BLaER1 (cell line): Measurements from ENCODE around the gene MPPED1.

ENCODE experiments used
- H3K27ac ChIP-seq: shearing (Covaris generic); formaldehyde crosslinking; 2 replicates; pipeline ENCODE4 v1.8.1; 2022
- H3K27me3 ChIP-seq: shearing (Covaris generic); formaldehyde crosslinking; 2 replicates; pipeline ENCODE4 v1.8.1; 2022
- H3K36me3 ChIP-seq: shearing (Covaris generic); formaldehyde crosslinking; 2 replicates; pipeline ENCODE4 v1.8.1; 2022
- H3K4me1 ChIP-seq: shearing (Covaris generic); formaldehyde crosslinking; 2 replicates; pipeline ENCODE4 v1.8.1; 2022
- H3K4me2 ChIP-seq: shearing (Covaris generic); formaldehyde crosslinking; 2 replicates; pipeline ENCODE4 v1.8.1; 2022
- H3K4me3 ChIP-seq: shearing (Covaris generic); formaldehyde crosslinking; 2 replicates; pipeline ENCODE4 v1.8.1; 2022
- H3K9ac ChIP-seq: shearing (Covaris generic); formaldehyde crosslinking; 2 replicates; pipeline ENCODE4 v1.8.1; 2022
- H3K9me3 ChIP-seq: shearing (Covaris generic); formaldehyde crosslinking; 2 replicates; pipeline ENCODE4 v1.8.1; 2022
- H4K20me1 ChIP-seq: shearing (Covaris generic); formaldehyde crosslinking; 2 replicates; pipeline ENCODE4 v1.8.1; 2022
- Cebpa-rat ChIP-seq: shearing (Covaris generic); IDR thresholded peaks from 2 replicates; pipeline ENCODE4 v1.8.1; 2022

Gene MPPED1

DNA sequence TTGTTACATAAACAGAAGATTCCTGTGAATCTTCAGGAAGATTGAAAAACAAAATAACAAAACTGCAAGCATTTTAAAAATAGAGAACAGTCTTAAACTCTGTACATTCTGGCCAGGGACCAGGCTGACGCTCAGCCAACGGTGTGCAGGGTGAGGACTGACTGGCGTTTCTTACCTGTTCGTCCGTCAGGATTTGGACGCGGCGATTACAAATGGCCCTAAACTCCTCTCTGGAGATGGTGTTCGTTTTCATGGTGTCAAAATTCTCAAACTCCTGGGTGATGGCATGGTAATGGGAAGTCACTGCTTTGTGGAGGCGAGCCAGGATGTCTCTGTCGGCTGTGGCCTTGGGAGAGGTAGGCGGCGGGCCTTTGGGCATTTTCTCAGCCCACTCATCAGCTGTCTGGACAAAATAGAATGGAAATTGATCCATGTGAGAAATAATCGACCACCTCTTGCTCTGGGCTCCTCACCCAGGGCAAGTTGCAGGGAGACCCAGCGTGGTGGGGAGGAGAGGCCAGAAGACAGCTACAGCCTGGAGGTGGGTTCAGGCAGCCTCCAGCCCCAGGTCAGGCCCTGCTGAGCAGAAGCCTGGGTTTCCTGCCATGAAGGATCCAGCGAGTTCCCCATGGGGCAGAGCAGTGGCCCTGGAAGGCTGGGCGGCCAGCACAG lies 143.0 kb downstream of the MPPED1 start:
- Histone ChIP-seq H3K4me1 (no peaks in the 10 kb centered on the region), H3K27ac (no peak overlapping the region), H4K20me1 (no peaks in the 10 kb centered on the region), H3K9me3 (peaks cover 9% of the 10 kb centered on the region; the same call in 1 of the 2 replicates), H3K27me3 (no peaks in the 10 kb centered on the region), H3K36me3 (no peaks in the 10 kb centered on the region), H3K4me3 (no peak overlapping the region), H3K4me2 (no peak overlapping the region), H3K9ac (no peak overlapping the region)
- no peak for TF ChIP-seq Cebpa-rat

- no peak overlapping the region for H3K9ac ChIP-seq
- TF ChIP-seq Cebpa-rat: no peak
- H3K4me3 ChIP-seq: no peak overlapping the region
- H3K27ac ChIP-seq: no peak overlapping the region
- no peaks in the 10 kb centered on the region for H4K20me1 ChIP-seq
- peaks cover 9% of the 10 kb centered on the region; the same call in 1 of the 2 replicates for H3K9me3 ChIP-seq
- no peaks in the 10 kb centered on the region for H3K27me3 ChIP-seq
- H3K36me3 ChIP-seq: no peaks in the 10 kb centered on the region
- no peak overlapping the region for H3K4me2 ChIP-seq
- H3K4me1 ChIP-seq: peaks cover 3% of the 10 kb centered on the region; the same call in 1 of the 2 replicates
Observed at GRCh38 chr22:43555561-43556515, 144.0 kb downstream of the MPPED1 start.
